AG09319 (cell line): ENCODE measurements around the gene HOXD12.

Experiments used
- DNase-seq: peaks from one replicate; pipeline ENCODE4 v3.0.0-alpha.2; 2010; ENCODE audit warnings: low read depth; ENCODE audit errors: extremely low read depth
- CTCF ChIP-seq: IDR thresholded peaks from 2 replicates; pipeline ENCODE4 v1.5.1; 2011; ENCODE audit warnings: low read depth, mild to moderate bottlenecking, inconsistent platforms, low read length, moderate library complexity

The HOXD12 gene

GRCh38 chr2:176081837-176082524 is 17.6 kb upstream of the HOXD12 start:
- no peak for DNase-seq
- no peak for TF ChIP-seq CTCF

- no peak for TF ChIP-seq CTCF
- DNase-seq, result no peak
Measured at GRCh38 chr2:176082525-176082823, 17.1 kb upstream of the HOXD12 start.

- DNase-seq, result no peak
- TF ChIP-seq CTCF, result no peak
Measured at GRCh38 chr2:176082824-176083751, 16.5 kb upstream of the HOXD12 start.

GRCh38 chr2:176083796-176084261 is 15.8 kb upstream of the HOXD12 start, which contains the start of gene EVX2:
EVX2 (minus strand) TSS chr2:176083962; CDS start chr2:176083776, 186 bp downstream.
- no peak for TF ChIP-seq CTCF
- no peak for DNase-seq

- no peak for DNase-seq
- no peak for TF ChIP-seq CTCF
Measured at GRCh38 chr2:176084611-176085119, 14.9 kb upstream of the HOXD12 start.

GRCh38 chr2:176085120-176085788 is 14.3 kb upstream of the HOXD12 start:
- no peak for DNase-seq
- TF ChIP-seq CTCF, result no peak
